ENCODE measurements around the gene SYTL3.
"Not testable (repeated sequence)": the region's sequence is repeated elsewhere in the genome, so short reads cannot be mapped to it uniquely, and the experiment has no call there.

Gene SYTL3

DNA sequence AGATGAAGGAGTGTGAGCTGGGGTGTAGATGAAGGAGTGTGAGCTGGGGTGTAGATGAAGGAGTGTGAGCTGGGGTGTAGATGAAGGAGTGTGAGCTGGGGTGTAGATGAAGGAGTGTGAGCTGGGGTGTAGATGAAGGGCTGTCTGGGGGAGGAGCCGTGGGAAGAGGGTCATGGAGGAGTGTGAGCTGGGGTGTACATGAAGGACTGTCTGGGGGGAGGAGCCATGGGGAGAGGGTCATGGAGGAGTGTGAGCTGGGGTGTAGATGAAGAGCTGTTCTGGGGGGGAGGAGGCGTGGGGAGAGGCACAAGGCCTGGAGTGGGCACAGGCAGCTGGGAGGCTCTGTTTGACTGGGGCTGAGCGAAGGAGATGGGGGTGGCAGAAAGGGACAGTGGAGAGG lies 51.4 kb downstream of the SYTL3 start:
- DNase-seq (ENCODE audit: low read depth) = not testable (repeated sequence)

DNA sequence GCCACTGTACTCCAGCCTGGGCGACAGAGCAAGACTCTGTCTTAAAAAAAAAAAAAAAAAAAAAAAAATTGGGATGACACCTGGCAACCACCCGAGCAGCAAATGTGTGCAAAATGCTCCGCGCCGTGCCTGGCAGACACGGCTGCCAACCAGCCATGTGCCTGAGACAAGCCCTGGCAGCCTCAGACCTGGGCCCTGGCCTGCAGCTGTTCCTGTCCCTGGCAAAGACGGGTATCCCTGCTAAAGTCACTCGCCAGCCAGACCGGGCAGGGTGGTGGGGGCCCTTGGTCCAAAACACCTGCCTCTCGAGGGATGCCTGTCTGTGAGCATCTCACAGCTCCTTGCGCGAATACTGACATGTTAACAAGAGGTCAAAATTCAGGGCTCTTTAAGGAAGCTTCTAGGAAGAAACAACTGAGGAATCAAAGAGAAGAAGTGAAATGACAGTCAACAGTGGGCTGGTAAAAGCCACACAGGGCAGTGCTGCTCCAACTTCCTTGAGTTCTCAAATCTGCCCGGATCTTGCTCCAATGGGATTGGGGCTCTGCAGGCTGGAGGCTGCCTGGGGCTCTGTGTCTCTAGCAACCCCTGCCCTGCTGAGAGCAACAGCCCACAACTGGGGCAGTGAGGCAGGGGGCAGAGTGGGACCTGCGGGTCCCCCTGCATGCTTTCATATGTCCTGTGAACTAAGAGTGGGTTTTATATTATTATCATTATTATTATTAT lies 53.4 kb downstream of the SYTL3 start:
- DNase-seq (ENCODE audit: low read depth) = no peak

DNA sequence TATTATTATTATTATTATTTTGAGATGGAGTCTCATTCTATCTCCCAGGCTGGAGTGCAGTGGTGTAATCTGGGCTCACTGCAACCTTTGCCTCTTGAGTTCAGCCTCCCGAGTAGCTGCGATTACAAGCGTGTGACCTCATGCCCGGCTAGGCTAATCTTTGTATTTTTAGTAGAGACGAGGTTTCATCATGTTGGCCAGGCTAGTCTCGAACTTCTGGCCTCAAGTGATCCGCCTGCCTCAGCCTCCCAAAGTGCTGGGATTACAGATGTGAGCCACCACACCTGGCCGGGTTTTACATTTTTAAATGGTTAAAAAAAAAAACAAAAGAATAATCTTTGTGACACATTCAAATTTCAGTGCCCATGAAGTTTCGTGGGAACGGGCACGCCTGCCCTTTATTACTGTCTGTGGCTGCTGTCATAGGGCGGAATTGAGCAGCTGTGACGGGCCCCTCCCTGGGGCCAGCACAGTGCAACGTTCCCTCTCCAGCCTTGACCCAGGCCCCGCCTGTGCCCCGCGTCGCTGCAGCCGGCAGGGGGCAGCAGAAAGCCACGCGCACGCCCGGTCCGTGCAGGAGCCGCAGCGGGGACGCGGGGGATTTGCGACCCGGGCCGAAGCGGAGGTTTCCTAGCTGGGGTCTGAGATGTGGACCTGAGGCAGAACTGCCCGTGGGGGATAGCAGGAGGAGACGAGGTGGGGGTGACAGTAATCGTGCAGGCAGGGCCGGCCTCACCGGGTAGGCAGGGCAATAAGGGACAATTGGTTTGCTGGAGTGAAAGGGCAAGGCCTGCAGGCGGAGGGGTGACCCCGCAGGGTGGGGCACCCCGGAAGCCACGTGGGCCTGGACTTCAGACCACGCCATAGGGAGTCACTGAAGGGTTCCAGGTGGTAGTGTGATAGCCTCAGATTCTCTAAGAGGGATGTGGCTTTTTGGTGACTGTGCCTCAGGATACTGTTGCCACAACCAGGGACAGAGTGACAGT lies 54.3 kb downstream of the SYTL3 start:
- DNase-seq (ENCODE audit: low read depth) = peak; percentile 66

DNA sequence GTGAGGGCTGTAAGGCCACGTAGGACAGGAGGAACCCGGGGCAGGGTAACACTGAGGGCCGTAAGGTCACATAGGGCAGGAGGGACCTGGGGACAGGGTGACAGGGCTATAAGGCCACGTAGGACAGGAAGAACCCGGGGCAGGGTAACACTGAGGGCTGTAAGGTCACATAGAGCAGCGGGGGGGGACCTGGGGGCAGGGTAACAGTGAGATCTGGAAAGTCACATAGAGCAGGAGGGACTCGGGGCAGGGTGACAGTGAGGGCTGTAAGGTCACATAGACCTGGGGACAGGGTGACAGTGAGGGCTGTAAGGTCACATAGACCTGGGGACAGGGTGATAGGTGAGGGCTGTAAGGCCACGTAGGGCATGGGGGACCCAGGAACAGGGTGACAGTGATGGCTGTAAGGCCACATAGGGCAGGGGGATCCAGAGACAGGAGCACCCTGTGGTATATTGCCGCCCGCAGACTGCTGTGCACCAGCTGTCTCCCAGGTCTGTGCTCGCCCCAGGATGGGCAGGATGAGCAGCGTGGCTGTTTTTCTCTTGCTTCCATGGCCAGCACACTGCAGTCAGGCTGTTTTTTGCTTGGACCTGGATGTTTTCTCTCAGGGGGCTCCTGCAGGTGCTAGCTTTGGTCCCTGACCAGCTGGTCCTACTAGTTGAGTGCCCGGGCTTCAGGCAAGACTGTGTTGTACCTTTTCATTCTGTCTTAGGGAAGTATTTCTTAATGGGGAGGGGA lies 55.7 kb downstream of the SYTL3 start:
- no peak for DNase-seq (ENCODE audit: low read depth)

DNA sequence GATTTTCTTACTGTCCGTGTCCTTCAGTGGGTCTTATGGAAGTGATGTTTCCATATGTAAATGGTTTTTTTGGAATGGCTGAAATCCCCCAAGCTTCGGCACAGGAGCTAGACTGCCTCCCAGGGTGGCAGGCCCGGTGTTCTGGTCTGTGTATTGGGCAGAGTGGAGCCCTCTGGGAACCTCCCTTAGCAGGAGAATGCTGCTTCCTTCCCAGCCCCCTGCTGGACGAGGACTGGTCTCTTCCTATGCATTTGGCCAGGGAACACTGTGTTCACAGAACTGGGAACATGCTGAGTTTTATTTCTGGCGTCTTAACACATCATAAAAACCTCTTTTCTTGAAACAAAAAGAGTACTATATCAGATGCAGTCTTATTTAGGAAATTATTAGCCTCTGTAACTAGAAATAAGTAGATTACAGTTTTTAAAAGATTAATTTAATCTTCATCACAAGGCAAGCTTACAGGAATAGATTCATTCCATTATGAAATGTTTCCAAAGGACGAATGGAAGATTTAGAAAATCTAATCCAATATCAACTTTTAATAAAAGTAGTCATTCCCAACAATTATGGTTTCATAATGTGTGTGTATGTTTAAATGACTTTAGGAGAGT lies 56.6 kb downstream of the SYTL3 start:
- no peak for DNase-seq (ENCODE audit: low read depth)

DNA sequence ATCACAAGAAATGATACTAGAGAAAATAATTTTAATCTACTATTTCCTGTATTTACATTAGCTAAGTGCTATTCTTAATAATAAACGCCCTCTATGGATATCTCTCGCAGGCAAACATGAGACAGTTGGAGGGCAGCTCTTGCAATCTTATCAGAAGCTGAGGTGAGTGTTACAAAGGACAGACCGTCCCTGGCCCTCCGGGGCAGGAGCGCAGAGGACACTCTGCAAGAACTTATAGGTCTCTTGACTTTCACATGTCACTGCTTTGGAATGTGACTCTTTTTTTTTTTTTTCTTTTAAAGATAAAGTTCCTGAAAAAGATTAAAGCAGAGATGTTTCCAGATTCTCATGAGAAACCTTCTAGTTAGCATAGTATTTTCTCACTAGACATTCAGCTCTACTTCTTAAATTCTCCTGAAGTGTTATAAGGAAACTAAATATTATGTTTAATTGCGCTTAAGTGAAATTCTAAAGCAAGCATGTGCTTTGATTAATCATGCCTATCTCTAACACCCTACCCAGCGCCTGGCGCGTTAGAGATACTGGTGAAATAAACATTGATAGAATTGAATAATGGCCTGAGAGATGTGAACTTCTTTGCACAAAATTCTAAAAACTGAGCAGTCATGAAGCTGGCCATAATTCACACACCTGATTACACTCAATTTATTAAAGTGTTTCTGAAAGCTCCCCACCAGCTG lies 57.4 kb downstream of the SYTL3 start:
- no peak for DNase-seq (ENCODE audit: low read depth)

DNA sequence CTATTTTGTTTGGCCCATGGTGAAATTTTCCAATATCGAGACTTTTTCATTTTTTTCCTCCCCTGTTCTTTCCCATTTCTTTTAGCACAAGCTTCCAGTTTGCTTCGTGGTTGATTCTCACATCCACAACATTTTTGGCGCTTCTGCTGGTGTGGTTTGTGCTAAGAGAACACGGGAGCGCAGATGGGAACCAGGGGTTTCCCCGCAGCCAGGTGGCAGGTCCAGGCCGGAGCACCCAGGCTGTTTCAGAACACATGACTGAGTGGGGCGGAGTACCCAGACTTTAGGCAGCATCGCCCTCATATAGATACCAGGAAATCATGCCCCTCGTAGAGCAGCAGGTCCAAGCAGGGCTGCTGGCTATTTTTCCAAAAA lies 58.0 kb downstream of the SYTL3 start:
- DNase-seq (ENCODE audit: low read depth) = no peak

DNA sequence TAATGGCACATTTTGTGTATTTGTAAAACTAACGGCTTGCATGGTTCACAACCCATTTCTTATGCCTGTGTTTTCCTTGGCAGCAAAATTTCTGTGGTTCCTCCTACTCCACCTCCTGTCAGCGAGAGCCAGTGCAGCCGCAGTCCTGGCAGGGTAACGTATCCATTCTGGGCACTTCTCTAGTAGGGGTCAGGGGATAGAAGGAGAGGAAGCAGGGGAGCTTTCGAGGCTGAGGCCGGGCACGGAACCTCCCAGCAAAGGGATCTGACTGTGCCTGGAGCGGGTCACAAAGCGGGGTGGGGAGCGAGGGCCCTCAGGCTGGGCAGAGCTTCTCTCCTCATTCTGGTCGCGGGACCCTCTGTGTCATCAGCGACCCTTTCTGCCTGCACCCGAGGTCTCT lies 58.4 kb downstream of the SYTL3 start:
- no peak for DNase-seq (ENCODE audit: low read depth)

DNA sequence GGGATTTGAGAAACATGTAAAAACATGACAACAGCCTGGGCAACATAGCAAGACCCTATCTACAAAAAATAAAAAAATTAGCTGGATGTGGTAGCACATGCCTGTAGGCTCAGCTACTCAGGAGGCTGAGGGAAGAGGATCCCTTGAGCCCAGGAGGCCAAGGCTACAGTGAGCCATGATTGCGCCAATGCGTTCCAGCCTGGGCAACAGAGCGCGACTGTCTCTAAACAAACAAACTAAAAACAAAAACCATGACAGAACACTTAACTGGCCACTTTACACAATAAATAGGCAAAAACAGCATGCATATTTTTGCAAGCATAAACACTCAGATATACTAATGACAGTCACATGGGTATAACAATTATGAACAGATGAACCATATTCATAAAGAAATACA lies 60.0 kb downstream of the SYTL3 start:
- DNase-seq (ENCODE audit: low read depth) = no peak

DNA sequence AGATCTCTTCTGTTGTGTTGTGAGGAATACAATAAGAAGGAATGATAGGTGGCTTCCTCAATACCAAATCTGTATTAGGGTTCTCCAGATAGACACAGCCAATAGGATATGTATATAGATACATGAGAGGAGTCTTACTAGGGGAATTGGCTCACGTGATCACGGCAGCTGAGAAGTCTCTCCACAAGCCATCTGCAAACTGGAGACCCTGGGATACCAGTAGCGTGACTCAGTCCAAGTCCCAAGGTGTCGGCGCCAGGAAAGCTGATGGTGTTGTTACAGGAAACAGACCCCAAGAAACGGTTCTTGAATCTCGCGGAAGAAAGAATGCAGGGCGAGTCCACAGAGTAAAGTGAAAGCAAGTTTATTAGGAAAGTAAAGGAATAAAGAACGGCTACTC lies 61.4 kb downstream of the SYTL3 start:
- DNase-seq (ENCODE audit: low read depth) = no peak

DNA sequence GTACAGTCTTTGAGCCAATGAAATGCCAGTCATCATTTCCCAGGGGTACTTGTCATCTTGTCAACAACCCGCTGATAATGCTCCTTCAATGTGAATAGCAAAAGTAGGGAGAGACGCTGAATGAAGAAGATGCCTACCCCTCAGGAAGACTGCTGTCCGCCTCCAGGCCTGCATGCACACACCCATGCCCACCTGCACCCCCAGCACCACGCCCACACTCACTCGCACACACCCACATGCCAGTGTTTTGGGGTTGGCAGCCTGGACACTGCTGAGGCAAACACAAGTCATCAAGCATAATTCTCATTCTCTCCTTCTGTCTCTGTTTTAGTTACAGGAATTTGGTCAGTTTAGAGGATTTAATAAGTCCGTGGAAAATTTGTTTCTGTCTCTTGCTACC lies 63.6 kb downstream of the SYTL3 start:
- DNase-seq (ENCODE audit: low read depth) = no peak

DNA sequence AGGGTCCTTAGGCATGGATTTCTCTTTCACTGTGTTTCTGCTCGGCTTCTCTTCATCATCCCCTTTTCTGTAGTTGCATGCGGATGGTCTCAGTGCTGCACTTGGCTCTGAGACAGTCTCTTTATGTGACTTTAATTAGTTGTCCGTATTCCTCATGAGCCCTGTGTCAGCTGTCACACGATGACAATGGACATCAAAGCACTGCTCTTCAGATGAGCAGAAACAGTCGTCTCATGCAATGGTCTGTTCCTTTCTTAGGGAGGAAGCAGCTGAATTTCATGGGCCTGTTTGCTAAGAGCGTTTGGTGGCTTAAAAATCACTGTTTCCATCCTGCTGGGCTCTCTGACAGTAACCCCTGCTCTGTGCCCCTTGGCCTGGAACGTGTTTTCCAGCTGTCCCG lies 64.9 kb downstream of the SYTL3 start:
- DNase-seq (ENCODE audit: low read depth) = no peak

DNA sequence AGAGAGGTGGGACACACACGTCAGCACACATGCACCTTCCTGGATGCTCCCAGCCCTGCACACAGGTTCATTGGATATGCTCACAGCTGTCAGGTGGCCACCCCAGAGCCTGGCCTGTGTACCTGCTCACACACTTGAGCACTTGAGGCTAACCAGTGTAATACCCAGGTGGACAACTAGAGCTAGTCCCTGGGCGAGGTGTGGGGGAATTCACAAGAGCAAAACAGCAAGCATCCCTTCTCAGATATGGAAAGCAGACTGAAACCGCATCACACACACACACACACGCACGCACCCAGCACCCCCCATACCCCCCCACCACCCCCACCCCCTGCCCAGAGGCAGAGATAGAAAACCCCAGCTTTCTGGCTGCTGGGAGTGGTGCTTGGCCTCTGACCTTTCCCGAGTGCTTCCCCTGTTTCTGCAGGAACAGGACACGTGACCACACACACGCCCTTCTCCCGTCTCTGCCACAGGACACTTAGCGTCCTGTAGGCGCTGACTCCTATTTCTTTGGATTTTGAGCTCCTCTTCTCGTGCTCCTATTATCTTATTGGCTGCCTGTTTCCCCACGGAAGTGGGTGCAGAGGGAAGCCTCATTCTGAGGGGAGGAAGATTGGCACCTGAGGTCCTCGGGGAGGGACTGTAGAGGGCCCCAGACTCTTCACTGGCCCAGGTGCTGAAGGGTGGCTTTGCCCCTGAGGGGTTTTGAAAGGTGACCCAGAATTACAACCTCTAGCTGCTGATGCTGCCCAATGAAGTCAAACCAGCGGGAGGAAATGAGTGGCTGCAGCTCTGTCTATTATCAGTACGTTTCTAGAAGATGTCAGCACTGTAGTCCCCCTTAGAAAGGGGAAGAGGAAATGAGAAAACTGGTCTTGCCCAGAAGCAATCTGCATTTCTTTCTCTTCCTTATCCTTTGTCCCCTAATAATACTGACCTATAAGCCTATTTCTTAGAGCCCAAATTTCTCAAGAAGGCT lies 65.8 kb downstream of the SYTL3 start:
- no peak for DNase-seq (ENCODE audit: low read depth)

DNA sequence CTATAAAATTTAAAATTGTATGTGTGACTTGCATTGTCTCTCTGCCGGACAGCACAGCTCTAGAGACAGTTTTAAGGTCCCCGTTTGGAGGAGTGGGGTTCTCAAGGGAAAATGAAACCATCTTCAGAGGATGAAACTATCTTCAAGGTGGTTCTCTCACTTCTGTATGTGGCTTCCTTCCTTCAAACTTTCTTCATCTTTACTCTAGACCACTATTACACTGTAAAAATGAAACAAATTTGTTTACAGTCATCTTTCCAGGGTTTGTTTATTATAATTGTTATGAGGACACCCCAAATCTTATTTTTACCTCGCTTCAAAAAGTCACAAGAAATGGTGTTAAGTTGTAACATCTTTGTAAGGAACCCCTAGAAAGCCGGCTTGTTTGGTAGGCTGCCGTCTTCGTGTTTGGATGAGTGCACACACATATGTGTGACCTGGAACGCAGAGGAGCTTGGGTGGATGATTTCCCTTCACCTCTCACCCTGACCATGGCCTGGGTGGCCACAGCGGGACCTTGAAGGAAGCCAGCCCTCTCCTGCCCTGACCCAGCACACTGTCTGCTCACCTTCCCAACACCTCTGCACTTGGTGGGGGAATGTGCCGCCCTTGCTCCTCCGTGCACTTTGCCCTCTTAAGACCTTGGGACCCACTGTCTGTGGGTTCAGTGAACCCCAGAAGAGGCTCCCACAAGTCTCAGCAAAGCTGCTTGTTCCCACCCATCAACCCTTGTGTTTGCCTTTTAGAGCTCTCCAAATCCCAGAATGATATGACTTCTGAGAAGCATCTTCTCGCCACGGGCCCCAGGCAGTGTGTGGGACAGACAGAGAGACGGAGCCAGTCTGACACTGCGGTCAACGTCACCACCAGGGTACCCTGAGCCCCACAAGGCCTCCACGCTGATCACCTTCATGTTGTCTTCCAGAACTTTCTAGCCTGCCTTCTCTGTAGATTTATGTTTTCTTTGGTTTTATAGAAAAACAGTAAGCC lies 67.8 kb downstream of the SYTL3 start:
- DNase-seq (ENCODE audit: low read depth) = no peak

DNA sequence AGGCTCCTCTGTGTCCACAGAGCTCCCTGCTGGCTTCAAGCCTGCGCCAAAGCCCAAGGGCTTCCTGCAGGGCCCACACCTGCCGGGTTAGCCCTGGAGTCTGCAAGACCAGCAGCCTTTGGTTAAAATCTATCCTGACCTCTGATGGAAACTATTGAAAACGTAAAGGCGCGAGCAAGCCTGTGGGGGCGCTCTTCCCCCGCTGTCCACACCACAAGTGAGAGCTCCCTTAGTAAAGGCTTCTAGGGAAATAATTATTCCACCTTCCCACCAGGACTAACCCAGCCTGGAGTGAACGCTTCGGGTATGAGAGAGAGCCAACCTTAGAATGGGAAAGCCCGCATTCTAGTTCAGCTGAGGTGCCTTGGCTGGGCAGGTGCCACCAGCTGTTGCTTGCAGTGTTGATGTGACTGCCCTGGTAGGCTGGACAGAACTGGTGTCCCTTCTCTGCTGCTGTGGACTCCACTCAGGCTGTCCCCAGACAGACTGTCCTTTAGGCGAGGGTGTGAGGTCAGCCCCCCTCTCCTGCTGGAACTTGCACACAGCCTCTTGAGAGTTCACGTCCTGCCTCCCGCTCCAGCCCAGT lies 68.7 kb downstream of the SYTL3 start:
- no peak for DNase-seq (ENCODE audit: low read depth)

DNA sequence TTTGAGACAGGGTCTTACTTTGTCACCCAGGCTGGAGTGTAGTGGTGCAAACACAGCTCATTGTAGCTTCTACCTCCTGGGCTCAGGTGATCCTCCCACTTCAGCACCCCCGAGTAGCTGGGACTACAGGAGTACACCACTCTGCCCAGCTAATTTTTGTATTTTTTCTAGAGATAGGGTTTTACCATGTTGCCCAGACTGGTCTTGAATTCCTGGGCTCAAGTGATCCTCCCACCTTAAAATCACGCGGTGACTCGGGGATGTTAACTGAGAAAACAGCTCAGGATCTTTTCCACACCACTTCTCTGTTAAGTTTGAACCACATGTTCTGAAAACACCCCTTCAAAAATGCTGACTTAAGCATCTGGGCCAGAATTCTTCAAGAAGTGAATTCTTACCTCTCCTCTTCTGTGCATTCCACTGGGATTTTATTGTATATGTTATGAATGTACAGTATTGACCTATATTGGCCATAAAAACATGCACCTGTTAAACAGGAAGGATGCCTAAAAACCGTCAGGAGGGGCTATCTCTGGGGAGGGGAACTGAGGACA lies 72.4 kb downstream of the SYTL3 start:
- DNase-seq (ENCODE audit: low read depth) = no peak

DNA sequence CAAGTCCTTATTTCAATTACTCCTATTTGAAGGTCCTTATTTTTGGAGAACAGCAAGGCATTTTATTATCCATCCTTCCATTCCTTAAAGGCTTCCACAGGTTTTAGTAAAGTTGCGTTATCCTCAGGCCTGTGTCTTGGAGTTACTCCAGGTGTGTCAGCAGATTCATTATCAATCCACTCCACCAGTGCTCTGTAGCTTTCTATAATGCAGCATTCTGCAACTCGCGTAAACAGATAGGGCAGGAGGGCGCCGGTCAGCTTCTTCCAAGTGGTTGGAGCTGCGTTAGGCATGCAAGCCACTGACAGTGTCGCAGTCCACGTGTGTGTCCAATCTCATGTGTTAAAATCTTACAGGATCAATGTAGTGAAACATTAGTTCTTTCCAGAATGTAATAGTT lies 75.8 kb downstream of the SYTL3 start:
- no peak for DNase-seq (ENCODE audit: low read depth)

DNA sequence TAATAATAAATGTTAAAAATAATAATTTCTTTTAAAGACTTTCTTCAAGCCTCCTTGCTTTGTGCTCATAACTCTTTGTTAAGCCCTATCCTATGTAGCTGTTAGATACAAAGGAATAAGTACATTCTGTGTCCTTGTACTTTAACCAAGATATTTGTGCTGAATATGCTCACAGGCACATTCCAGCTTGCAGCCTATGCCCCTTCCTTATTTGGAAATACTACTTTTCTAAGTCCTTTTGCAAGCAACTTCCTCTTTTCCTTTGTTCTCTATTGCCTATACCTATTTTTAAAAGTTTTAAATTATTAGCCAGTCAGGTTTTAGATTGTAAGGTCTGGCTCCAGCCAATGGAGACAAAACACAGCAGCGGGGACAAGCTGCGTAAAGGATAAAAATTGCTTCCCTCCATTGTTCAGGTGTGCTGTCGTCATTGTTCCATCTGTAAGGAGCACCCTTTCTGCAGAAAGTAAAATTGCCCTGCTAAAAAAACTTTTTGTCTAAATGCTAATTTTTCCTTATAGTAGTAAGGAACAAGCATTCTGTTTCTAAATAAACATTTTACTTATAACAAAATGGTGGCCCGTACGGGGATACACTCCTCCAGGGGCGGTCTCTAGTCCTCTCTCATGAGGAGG lies 80.2 kb downstream of the SYTL3 start:
- no peak for DNase-seq (ENCODE audit: low read depth)

Data from activated T-cell treated with anti-CD3 and anti-CD28 coated beads for 24 hours (primary cell).